GM18861 (cell line): ENCODE measurements around the gene PCP4L1.
"Not testable (repeated sequence)": the region's sequence is repeated elsewhere in the genome, so short reads cannot be mapped to it uniquely, and the experiment has no call there.

Experiments used
- ATAC-seq: cut with Tn5 transposase; IDR thresholded peaks from one replicate; pipeline ENCODE4 v1.9.1; 2021; ENCODE audit not compliant: unreplicated experiment

The PCP4L1 gene

GRCh38 chr1:161313554-161314200, 55.1 kb downstream of the PCP4L1 start:
- ATAC-seq: no peak

- peak; percentile 78 for ATAC-seq
These were observed 55.8 kb downstream of the PCP4L1 start, which contains the start of gene SDHC for GRCh38 chr1:161314201-161314981. Gene SDHC (plus strand): TSS chr1:161314381. CDS start chr1:161314406, 25 bp downstream.

DNA sequence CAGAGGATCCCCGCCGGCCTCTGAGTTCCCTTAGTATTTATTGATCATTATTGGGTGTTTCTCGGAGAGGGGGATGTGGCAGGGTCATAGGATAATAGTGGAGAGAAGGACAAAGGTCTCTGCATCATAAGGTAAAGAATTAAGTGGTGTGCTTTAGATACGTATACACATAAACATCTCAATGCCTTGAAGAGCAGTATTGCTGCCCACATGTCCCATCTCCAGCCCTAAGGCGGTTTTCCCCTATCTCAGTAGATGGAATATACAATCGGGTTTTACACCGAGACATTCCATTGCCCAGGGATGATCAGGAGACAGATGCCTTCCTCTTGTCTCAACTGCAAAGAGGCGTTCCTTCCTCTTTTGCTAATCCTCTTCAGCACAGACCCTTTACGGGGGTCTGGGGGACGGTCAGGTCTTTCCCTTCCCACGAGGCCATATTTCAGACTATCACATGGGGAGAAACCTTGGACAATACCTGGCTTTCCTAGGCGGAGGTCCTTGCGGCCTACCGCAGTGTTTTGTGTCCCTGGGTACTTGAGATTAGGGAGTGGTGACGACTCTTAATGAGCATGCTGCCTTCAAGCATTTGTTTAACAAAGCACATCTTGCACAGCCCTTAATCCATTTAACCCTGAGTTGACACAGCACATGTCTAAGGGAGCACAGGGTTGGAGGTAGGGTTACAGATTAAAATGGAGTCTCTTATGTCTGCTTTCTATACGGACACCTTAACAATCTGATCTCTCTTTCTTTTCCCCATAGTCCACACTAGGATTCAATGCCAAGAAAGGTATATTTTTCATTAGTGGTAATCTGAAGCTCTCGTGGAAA, 57.5 kb downstream of the PCP4L1 start:
- not testable (repeated sequence) for ATAC-seq

- no peak for ATAC-seq
These were observed 65.5 kb downstream of the PCP4L1 start for GRCh38 chr1:161324020-161324419.

GRCh38 chr1:161330346-161330745, 71.8 kb downstream of the PCP4L1 start:
- no peak for ATAC-seq

GRCh38 chr1:161333166-161333565, 74.6 kb downstream of the PCP4L1 start:
- no peak for ATAC-seq
